SW480 (cell line): ENCODE data around the gene NMRK2.
A peak's percentile ranks its signal among the peaks of the same experiment; 100 is the strongest.
"Not testable (repeated sequence)": the region's sequence is repeated elsewhere in the genome, so short reads cannot be mapped to it uniquely, and the experiment has no call there.

Experiments
- DNase-seq: peaks from one replicate; pipeline ENCODE4 v3.0.0-alpha.2; 2016; ENCODE audit warnings: low spot score

The NMRK2 gene

GRCh38 chr19:3964256-3965194 is 31.7 kb downstream of the NMRK2 start:
- DNase-seq = no peak

GRCh38 chr19:3966051-3967017 is 33.5 kb downstream of the NMRK2 start:
- no peak for DNase-seq

GRCh38 chr19:3967983-3968382 is 35.1 kb downstream of the NMRK2 start:
- not testable (repeated sequence) for DNase-seq

DNA sequence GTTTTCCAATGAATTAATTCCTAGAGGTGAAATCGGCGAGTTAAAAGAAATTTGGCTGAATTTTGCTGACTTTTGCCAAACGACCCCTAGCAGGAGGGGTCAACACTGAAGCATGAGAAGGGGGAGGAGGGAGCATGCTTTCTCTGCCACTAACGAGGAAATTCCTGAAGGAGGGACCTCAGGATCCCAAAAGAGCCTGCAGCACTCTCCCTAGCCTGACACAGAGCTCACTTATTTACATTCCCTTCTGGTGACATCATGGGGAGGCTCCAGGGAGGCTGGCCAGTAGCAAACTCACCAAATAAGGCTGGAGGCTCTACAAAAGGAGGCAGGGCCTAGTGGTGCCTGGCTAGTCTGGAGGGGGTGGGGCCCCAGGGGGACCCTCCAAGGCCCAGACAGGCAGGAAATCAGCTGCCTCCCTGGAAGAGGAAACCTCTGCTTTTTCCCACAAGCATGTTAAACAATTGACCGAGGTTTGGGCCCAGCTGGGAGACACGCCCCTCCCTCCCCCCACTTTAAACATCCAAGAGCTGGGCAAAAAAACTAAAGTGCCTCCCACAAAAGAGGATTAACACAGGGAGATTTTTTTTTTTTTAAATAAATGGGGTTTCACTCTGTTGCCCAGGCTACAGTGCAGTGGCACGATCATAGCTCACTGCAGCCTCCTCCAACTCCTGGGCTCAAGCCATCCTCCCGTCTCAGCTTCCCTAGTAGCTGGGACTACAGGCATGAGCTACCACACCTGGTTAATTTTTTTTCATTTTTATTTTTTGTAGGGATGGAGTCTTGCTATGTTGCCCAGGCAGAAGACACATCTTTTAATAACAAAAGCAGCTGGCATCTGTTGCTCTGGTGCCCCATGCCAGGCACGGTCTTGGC is 35.9 kb downstream of the NMRK2 start:
- peak; percentile 89 for DNase-seq

DNA sequence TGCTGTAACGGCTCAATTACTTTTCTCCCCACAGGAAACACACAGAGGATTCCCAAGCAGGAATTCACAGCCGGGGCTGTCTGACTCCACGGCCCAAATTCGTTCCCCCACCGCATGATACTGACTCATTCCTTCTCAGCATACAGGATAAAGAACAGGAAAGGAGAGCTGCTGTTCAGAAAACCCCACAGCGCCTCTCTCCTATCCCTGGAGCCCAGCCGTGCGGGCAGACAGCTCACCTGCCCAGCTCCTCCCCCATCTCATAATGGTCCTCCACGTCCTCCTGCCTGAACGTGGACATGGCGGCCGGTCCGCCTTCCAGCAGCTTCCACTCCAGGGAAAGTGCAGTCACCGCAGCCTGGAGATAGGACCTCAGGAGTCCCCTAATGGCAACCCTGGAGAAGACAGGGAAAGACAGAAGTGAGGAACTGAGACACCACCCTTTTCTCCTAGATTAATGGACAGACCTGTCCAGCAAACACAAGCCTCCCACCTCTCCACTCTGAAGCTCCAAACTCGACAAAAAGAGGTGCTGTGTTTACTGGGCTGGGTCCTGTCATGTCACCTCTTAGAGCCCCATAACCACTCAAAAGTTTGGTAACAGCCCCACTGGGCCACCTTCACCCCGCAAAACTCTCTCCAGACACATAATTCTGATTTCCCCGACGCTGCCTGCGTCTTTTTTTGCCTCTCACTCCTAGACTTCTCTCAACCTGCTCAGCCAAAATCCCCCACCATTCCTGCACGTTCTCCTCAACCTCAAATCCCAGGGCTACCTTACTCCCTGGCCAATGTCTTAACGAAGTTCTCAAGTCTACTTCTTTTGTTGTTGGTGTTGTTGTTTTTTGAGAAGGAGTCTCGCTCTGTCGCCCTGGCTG is 36.8 kb downstream of the NMRK2 start:
- DNase-seq = no peak

DNA sequence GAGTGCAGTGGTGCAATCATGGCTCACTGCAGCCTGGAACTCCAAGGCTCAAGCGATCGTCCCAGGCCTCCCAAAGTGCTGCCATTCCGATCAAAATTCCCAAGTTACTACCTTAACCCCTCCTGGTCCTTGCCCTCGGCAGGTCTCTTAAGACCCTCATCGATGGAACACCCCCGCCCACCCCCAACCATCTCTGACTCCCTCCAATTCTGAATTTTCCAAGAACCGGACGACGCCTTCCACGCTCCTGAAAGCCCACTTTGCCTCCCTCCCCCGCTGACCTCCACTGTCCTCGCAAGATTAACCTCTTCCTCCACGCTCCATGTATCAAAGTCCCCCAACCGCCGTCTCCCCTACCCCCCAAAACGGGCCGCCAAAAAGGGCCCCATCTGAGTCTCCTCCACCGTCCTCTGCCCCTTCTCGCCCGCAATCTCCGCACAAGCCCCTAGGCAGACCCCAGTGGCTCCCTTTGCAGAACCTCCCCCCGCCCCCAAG is 37.5 kb downstream of the NMRK2 start:
- DNase-seq = no peak

- peak; percentile 93 for DNase-seq
Observed at GRCh38 chr19:3970808-3971598, 38.1 kb downstream of the NMRK2 start, which contains the start of gene DAPK3. DAPK3 (minus strand) TSS chr19:3971099; CDS start chr19:3969735, 1,364 bp downstream.

DNA sequence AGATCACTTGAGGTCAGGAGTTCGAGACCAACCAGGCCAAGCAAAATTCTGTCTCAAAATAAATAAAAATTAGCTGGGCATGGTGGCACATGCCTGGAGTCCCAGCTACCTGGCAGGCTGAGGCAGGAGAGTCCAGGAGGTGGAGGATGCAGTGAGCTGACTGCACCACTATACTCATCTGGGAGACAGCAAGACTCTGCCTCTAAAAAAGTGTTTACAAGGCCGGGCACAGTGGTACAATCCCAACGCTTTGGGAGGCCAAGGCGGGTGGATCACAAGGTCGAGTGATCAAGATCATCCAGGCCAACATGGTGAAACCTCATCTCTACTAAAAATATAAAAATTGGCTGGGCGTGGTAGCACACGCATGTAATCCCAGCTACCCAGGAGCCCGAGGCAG is 42.3 kb downstream of the NMRK2 start:
- DNase-seq = no peak

- no peak for DNase-seq
Observed at GRCh38 chr19:3975637-3976087, 42.8 kb downstream of the NMRK2 start.

GRCh38 chr19:3976495-3977241 is 43.8 kb downstream of the NMRK2 start:
- DNase-seq = no peak

GRCh38 chr19:3977242-3978143 is 44.6 kb downstream of the NMRK2 start:
- no peak for DNase-seq

DNA sequence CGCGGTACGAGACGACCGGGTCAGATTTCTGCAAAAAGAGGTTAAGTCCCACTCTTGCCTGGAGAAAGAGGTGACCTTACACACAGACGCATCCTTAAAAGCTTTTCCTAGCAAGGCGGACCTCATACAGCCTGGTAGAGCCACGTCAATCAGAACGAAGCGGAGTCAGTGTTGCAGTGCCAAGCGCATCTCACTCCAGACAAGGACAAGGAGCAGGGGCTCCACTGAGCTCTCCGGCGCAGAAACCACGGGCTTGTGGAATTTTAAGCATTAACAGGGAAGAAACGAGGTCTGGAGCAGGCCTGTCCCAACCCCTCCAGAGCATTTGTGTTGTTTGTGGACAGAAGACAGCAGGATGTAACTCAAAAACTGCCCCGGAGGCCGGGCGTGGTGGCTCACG is 45.3 kb downstream of the NMRK2 start:
- DNase-seq = no peak

- no peak for DNase-seq
Observed at GRCh38 chr19:3979289-3979673, 46.4 kb downstream of the NMRK2 start.

GRCh38 chr19:3979674-3980352 is 46.9 kb downstream of the NMRK2 start:
- DNase-seq = no peak

- no peak for DNase-seq
Observed at GRCh38 chr19:3980353-3981251, 47.7 kb downstream of the NMRK2 start.

DNA sequence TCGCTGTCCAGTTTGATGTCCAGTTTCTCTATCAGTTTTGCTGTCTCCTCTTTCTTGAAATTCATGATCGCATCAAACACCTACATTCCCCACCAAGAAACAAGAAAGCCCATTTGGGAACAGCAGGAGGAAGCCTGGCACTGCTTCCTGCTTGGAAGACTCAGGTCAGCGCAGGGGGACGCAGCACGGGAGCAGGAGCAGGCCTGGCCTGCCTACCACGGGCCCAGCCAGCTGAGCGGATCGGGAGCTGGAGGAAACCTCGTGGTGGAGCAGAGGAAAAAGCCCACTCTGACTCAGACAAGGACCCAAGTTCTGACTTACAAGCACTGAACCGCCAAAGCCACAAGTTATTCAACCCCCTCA is 48.5 kb downstream of the NMRK2 start:
- DNase-seq = no peak
